ENCODE data around the gene KIRREL1.

Gene KIRREL1

GRCh38 chr1:157994704-157995582 is 1.5 kb downstream of the KIRREL1 start:
- Histone ChIP-seq H3K4me3 (ENCODE audit: low read length) (peak overlapping the region; percentile 94), H3K4me1 (ENCODE audit: insufficient read depth, low read length) (peaks cover 27% of the 10 kb centered on the region; the same call in 1 of the 2 replicates), H3K27ac (ENCODE audit: low read length) (peak overlapping the region; percentile 66), H3K9me3 (ENCODE audit: insufficient read depth, low read depth, low read length) (no peaks in the 10 kb centered on the region), H3K9ac (ENCODE audit: low read depth, low read length) (peak overlapping the region; percentile 62; the same call in 1 of the 2 replicates), H3K36me3 (ENCODE audit: insufficient read depth, low read depth, low read length) (0 out of 2 replicates have a peak, but pooled peaks cover 2% of the 10 kb centered on the region), H3K27me3 (ENCODE audit: insufficient read depth, low read length) (peaks cover 14% of the 10 kb centered on the region; the same call in 1 of the 2 replicates)

- H3K9me3 ChIP-seq (ENCODE audit: insufficient read depth, low read depth, low read length) = no peaks in the 10 kb centered on the region
- H3K27me3 ChIP-seq (ENCODE audit: insufficient read depth, low read length) = peaks cover 14% of the 10 kb centered on the region; the same call in 1 of the 2 replicates
- 0 out of 2 replicates have a peak, but pooled peaks cover 6% of the 10 kb centered on the region for H3K36me3 ChIP-seq (ENCODE audit: insufficient read depth, low read depth, low read length)
- H3K9ac ChIP-seq (ENCODE audit: low read depth, low read length) = peak overlapping the region; percentile 62; the same call in 1 of the 2 replicates
- peak overlapping the region; percentile 66 for H3K27ac ChIP-seq (ENCODE audit: low read length)
- H3K4me1 ChIP-seq (ENCODE audit: insufficient read depth, low read length) = peaks cover 27% of the 10 kb centered on the region; the same call in 1 of the 2 replicates
- H3K4me3 ChIP-seq (ENCODE audit: low read length) = peak overlapping the region; percentile 94
These were observed 2.2 kb downstream of the KIRREL1 start for GRCh38 chr1:157995583-157996169.

GRCh38 chr1:157996433-157996832 is 3.0 kb downstream of the KIRREL1 start:
- peaks cover 27% of the 10 kb centered on the region; the same call in 1 of the 2 replicates for H3K4me1 ChIP-seq (ENCODE audit: insufficient read depth, low read length)
- no peaks in the 10 kb centered on the region for H3K9me3 ChIP-seq (ENCODE audit: insufficient read depth, low read depth, low read length)
- peak overlapping the region; percentile 11 for H3K27ac ChIP-seq (ENCODE audit: low read length)
- H3K27me3 ChIP-seq (ENCODE audit: insufficient read depth, low read length) = peaks cover 11% of the 10 kb centered on the region; the same call in 1 of the 2 replicates
- 0 out of 2 replicates have a peak, but pooled peaks cover 6% of the 10 kb centered on the region for H3K36me3 ChIP-seq (ENCODE audit: insufficient read depth, low read depth, low read length)
- H3K9ac ChIP-seq (ENCODE audit: low read depth, low read length) = peak overlapping the region; percentile 30; the same call in 1 of the 2 replicates
- peak overlapping the region; percentile 94; the same call in 1 of the 2 replicates for H3K4me3 ChIP-seq (ENCODE audit: low read length)

GRCh38 chr1:158000507-158000906 is 7.1 kb downstream of the KIRREL1 start:
- peaks cover 6% of the 10 kb centered on the region; the same call in 1 of the 2 replicates for H3K36me3 ChIP-seq (ENCODE audit: insufficient read depth, low read depth, low read length)
- H3K9me3 ChIP-seq (ENCODE audit: insufficient read depth, low read depth, low read length) = no peaks in the 10 kb centered on the region
- H3K9ac ChIP-seq (ENCODE audit: low read depth, low read length) = 0 out of 2 replicates have a peak overlapping the region, but pooled peaks have one; percentile 18
- H3K27ac ChIP-seq (ENCODE audit: low read length) = no peak overlapping the region
- H3K27me3 ChIP-seq (ENCODE audit: insufficient read depth, low read length) = no peaks in the 10 kb centered on the region
- H3K4me3 ChIP-seq (ENCODE audit: low read length) = no peak overlapping the region
- peaks cover 38% of the 10 kb centered on the region for H3K4me1 ChIP-seq (ENCODE audit: insufficient read depth, low read length)

- peak overlapping the region; percentile 56; the same call in 1 of the 2 replicates for H3K9ac ChIP-seq (ENCODE audit: low read depth, low read length)
- H3K4me3 ChIP-seq (ENCODE audit: low read length) = no peak overlapping the region; the same call in 1 of the 2 replicates
- H3K27ac ChIP-seq (ENCODE audit: low read length) = no peak overlapping the region
- no peaks in the 10 kb centered on the region for H3K27me3 ChIP-seq (ENCODE audit: insufficient read depth, low read length)
- H3K4me1 ChIP-seq (ENCODE audit: insufficient read depth, low read length) = peaks cover 31% of the 10 kb centered on the region
- H3K9me3 ChIP-seq (ENCODE audit: insufficient read depth, low read depth, low read length) = no peaks in the 10 kb centered on the region
- peaks cover 6% of the 10 kb centered on the region; the same call in 1 of the 2 replicates for H3K36me3 ChIP-seq (ENCODE audit: insufficient read depth, low read depth, low read length)
These were observed 8.7 kb downstream of the KIRREL1 start for GRCh38 chr1:158002022-158002630.

- Histone ChIP-seq H3K27ac (ENCODE audit: low read length) (no peak overlapping the region), H3K4me3 (ENCODE audit: low read length) (no peak overlapping the region; the same call in 1 of the 2 replicates), H3K27me3 (ENCODE audit: insufficient read depth, low read length) (no peaks in the 10 kb centered on the region), H3K9ac (ENCODE audit: low read depth, low read length) (peak overlapping the region; percentile 56; the same call in 1 of the 2 replicates), H3K36me3 (ENCODE audit: insufficient read depth, low read depth, low read length) (peaks cover 6% of the 10 kb centered on the region; the same call in 1 of the 2 replicates), H3K9me3 (ENCODE audit: insufficient read depth, low read depth, low read length) (no peaks in the 10 kb centered on the region), H3K4me1 (ENCODE audit: insufficient read depth, low read length) (peaks cover 37% of the 10 kb centered on the region)
These were observed 9.4 kb downstream of the KIRREL1 start for GRCh38 chr1:158002631-158003405.

- Histone ChIP-seq H3K36me3 (ENCODE audit: insufficient read depth, low read depth, low read length) (peaks cover 6% of the 10 kb centered on the region; the same call in 1 of the 2 replicates), H3K4me3 (ENCODE audit: low read length) (no peak overlapping the region), H3K9ac (ENCODE audit: low read depth, low read length) (peak overlapping the region; percentile 26; the same call in 1 of the 2 replicates), H3K27me3 (ENCODE audit: insufficient read depth, low read length) (no peaks in the 10 kb centered on the region), H3K9me3 (ENCODE audit: insufficient read depth, low read depth, low read length) (no peaks in the 10 kb centered on the region), H3K4me1 (ENCODE audit: insufficient read depth, low read length) (peaks cover 41% of the 10 kb centered on the region), H3K27ac (ENCODE audit: low read length) (no peak overlapping the region)
These were observed 10.0 kb downstream of the KIRREL1 start for GRCh38 chr1:158003406-158003800.

- Histone ChIP-seq H3K9me3 (ENCODE audit: insufficient read depth, low read depth, low read length) (no peaks in the 10 kb centered on the region), H3K4me1 (ENCODE audit: insufficient read depth, low read length) (peaks cover 57% of the 10 kb centered on the region), H3K27me3 (ENCODE audit: insufficient read depth, low read length) (no peaks in the 10 kb centered on the region), H3K36me3 (ENCODE audit: insufficient read depth, low read depth, low read length) (peaks cover 1% of the 10 kb centered on the region; the same call in 1 of the 2 replicates), H3K9ac (ENCODE audit: low read depth, low read length) (no peak overlapping the region), H3K4me3 (ENCODE audit: low read length) (no peak overlapping the region), H3K27ac (ENCODE audit: low read length) (no peak overlapping the region)
These were observed 11.8 kb downstream of the KIRREL1 start for GRCh38 chr1:158005224-158005623.

- Histone ChIP-seq H3K9ac (ENCODE audit: low read depth, low read length) (no peak overlapping the region), H3K4me3 (ENCODE audit: low read length) (no peak overlapping the region), H3K27ac (ENCODE audit: low read length) (no peak overlapping the region), H3K9me3 (ENCODE audit: insufficient read depth, low read depth, low read length) (no peaks in the 10 kb centered on the region), H3K4me1 (ENCODE audit: insufficient read depth, low read length) (peaks cover 69% of the 10 kb centered on the region), H3K27me3 (ENCODE audit: insufficient read depth, low read length) (no peaks in the 10 kb centered on the region), H3K36me3 (ENCODE audit: insufficient read depth, low read depth, low read length) (no peaks in the 10 kb centered on the region; the same call in 1 of the 2 replicates)
These were observed 13.7 kb downstream of the KIRREL1 start for GRCh38 chr1:158007180-158007579.

- Histone ChIP-seq H3K27me3 (ENCODE audit: insufficient read depth, low read length) (no peaks in the 10 kb centered on the region), H3K9me3 (ENCODE audit: insufficient read depth, low read depth, low read length) (no peaks in the 10 kb centered on the region), H3K27ac (ENCODE audit: low read length) (no peak overlapping the region), H3K36me3 (ENCODE audit: insufficient read depth, low read depth, low read length) (no peaks in the 10 kb centered on the region; the same call in 1 of the 2 replicates), H3K9ac (ENCODE audit: low read depth, low read length) (no peak overlapping the region), H3K4me3 (ENCODE audit: low read length) (no peak overlapping the region), H3K4me1 (ENCODE audit: insufficient read depth, low read length) (peaks cover 63% of the 10 kb centered on the region)
These were observed 14.4 kb downstream of the KIRREL1 start for GRCh38 chr1:158007667-158008386.

Measured in iPS-20b (cell line).